Smooth muscle cell (in vitro differentiated cells): ENCODE measurements around the gene CDCA5. TPM values are rescaled to one million over a fixed set of nuclear protein-coding genes. Genes with fewer than 3 reads are reported as not detected.

Source experiments
- DNase-seq: peaks from one replicate; lab custom pipeline; 2025; ENCODE audit not compliant: unreplicated experiment; lab: John Stamatoyannopoulos, UW
- H2AFZ ChIP-seq: fragments of 200-600 bp; sonication (generic); 2 replicates; pipeline ENCODE4 v1.6.0; 2016; ENCODE audit warnings: antibody characterized with exemption, low read depth, mild to moderate bottlenecking
- H3F3A ChIP-seq: fragments of 200-600 bp; sonication (generic); 2 replicates; pipeline ENCODE4 v1.6.0; 2017; ENCODE audit warnings: antibody characterized with exemption, low read depth
- H3K27ac ChIP-seq: fragments of 200-600 bp; sonication (generic); 2 replicates; pipeline ENCODE4 v1.5.1; 2016; ENCODE audit warnings: low read depth, mild to moderate bottlenecking
- H3K27me3 ChIP-seq: fragments of 200-600 bp; sonication (generic); 2 replicates; pipeline ENCODE4 v1.6.1; 2016; ENCODE audit warnings: low read depth, mild to moderate bottlenecking
- H3K36me3 ChIP-seq: fragments of 200-600 bp; sonication (generic); 2 replicates; pipeline ENCODE4 v1.5.1; 2016; ENCODE audit warnings: low read depth
- H3K4me1 ChIP-seq: fragments of 200-600 bp; sonication (generic); 2 replicates; pipeline ENCODE4 v1.5.1; 2016; ENCODE audit warnings: low read depth
- H3K4me2 ChIP-seq: fragments of 200-600 bp; sonication (generic); 2 replicates; pipeline ENCODE4 v1.6.0; 2016; ENCODE audit warnings: mild to moderate bottlenecking
- H3K4me3 ChIP-seq: fragments of 200-600 bp; sonication (generic); 2 replicates; pipeline ENCODE4 v1.5.1; 2016; ENCODE audit warnings: mild to moderate bottlenecking
- H3K79me2 ChIP-seq: fragments of 200-600 bp; sonication (generic); 2 replicates; pipeline ENCODE4 v1.6.0; 2016; ENCODE audit warnings: low read depth, mild to moderate bottlenecking
- H3K9ac ChIP-seq: fragments of 200-600 bp; sonication (generic); 2 replicates; pipeline ENCODE4 v1.6.0; 2016; ENCODE audit warnings: low read depth
- H3K9me3 ChIP-seq: fragments of 200-600 bp; sonication (generic); replicated peaks from 2 replicates; pipeline ENCODE4 v1.5.1; 2016; ENCODE audit warnings: low read depth
- H4K20me1 ChIP-seq: fragments of 200-600 bp; sonication (generic); 2 replicates; pipeline ENCODE4 v1.6.0; 2016; ENCODE audit warnings: low read depth
- CTCF ChIP-seq: fragments of 200-600 bp; sonication (generic); IDR thresholded peaks from 2 replicates; pipeline ENCODE4 v1.5.1; 2017; ENCODE audit warnings: borderline replicate concordance, mild to moderate bottlenecking, antibody characterized with exemption; ENCODE audit not compliant: insufficient read depth, poor library complexity, severe bottlenecking
- WGBS: methylation state at CpG from one replicate; pipeline ENCODE4 v1.1.7; 2016; ENCODE audit warnings: low lambda C conversion rate; 5-methylcytosine and 5-hydroxymethylcytosine counted together
- polyA plus RNA-seq: library from polyadenylated mRNA; unstranded; fragments of >200 nt; fragmentation: Nextera tagmentation; extraction: Ambion mirVana; gene quantifications from 2 replicates; pipeline ENCODE4 v1.2.1, GENCODE V29; 2016
- total RNA-seq: library from RNA; depleted of rRNA; stranded (reverse); fragments of >200 nt; gene quantifications from 2 replicates; pipeline ENCODE4 v1.2.3, GENCODE V29; 2014

CDCA5 gene
- total and polyA plus RNA-seq, 2 experiments from 2014 or later: 8.0 to 11.2 TPM

DNA sequence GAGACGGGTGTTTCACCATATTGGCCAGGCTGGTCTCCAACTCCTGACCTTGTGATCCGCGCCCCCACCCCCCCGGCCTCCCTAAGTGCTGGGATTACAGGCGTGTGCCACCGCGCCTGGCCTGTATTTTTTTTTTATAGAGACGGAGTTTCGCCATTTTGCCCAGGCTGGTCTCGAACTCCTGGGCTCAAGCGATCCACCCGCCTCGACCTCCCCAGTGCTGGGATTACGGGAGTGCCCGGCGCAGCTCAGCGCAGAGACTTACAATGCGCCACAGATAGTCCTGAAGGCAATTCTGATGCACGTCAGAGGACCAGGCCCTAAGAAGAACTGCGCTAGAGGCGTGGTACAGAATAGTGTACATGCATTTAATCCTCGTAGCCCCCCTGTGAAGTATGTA is 11.6 kb upstream of the CDCA5 start:
- Histone ChIP-seq H3K9me3 (no peaks in the 10 kb centered on the region), H2AFZ (no peak overlapping the region), H3K4me2 (no peak overlapping the region), H3K27me3 (no peaks in the 10 kb centered on the region), H4K20me1 (peaks cover 4% of the 10 kb centered on the region), H3F3A (no peaks in the 10 kb centered on the region), H3K4me1 (peaks cover 5% of the 10 kb centered on the region), H3K36me3 (no peaks in the 10 kb centered on the region), H3K79me2 (peaks cover 16% of the 10 kb centered on the region), H3K4me3 (no peak overlapping the region), H3K27ac (no peak overlapping the region), H3K9ac (no peak overlapping the region)
- WGBS: 94% methylated on average over 22 of the region's 22 CpGs
- TF ChIP-seq CTCF: no peak
- DNase-seq: no peak

DNA sequence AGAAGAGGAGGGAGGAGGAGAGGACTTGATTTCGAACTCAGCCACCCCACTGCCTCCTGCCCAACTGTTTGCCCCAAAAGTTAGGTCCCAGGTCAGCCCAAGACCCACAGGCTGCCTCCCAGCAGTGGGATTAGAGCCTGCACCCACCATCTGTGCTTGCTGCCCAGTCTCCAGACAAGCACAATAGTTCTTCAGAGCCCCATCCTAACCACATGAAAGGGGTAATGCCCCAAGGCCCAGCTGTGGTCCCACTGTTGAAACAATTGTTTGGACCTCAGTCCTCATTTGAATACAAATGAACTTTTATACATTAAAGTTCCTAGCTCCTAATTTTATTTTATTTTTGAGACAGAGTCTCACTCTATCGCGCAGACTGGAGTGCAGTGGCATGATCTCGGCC is 6.8 kb upstream of the CDCA5 start:
- Histone ChIP-seq H3K4me3 (no peak overlapping the region), H3K27ac (no peak overlapping the region), H3K9me3 (no peaks in the 10 kb centered on the region), H3K36me3 (no peaks in the 10 kb centered on the region), H3K9ac (no peak overlapping the region), H3K79me2 (peaks cover under 1% of the 10 kb centered on the region), H4K20me1 (no peaks in the 10 kb centered on the region), H3K4me1 (no peaks in the 10 kb centered on the region), H2AFZ (no peak overlapping the region), H3K4me2 (no peak overlapping the region), H3F3A (no peaks in the 10 kb centered on the region), H3K27me3 (no peaks in the 10 kb centered on the region)
- DNase-seq: no peak
- TF ChIP-seq CTCF: no peak
- WGBS: 96% methylated on average over 4 of the region's 4 CpGs

DNA sequence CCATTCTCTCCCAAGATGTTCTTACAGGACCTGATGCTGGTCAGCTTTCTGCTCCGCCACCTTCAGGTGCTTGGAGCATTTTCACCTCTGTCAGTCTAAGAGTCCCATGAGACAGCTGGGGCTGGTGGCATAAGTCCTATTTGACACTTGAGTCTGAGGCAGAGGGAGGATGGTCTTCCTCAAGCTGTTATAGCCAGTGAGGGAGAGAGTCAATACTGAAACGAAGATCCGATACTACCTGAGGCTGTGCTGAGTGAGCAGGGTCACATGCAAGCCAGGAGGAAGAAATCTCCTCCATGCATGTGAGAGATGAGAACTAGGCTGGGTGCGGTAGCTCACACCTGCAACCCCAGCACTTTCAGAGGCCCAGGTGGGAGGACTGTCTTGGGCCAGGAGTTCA is 5.8 kb upstream of the CDCA5 start:
- Histone ChIP-seq H3K4me3 (no peak overlapping the region), H3F3A (no peaks in the 10 kb centered on the region), H3K27ac (no peak overlapping the region), H3K4me1 (peaks cover 3% of the 10 kb centered on the region), H3K27me3 (no peaks in the 10 kb centered on the region), H3K9me3 (no peaks in the 10 kb centered on the region), H2AFZ (no peak overlapping the region), H3K9ac (no peak overlapping the region), H3K36me3 (no peaks in the 10 kb centered on the region), H3K79me2 (peaks cover 10% of the 10 kb centered on the region), H3K4me2 (no peak overlapping the region), H4K20me1 (no peaks in the 10 kb centered on the region)
- TF ChIP-seq CTCF: no peak
- 97% methylated on average over 4 of the region's 4 CpGs for WGBS
- no peak for DNase-seq

GRCh38 chr11:65087827-65088226 is 4.0 kb upstream of the CDCA5 start:
- no peaks in the 10 kb centered on the region for H3K9me3 ChIP-seq
- peaks cover 7% of the 10 kb centered on the region for H3K4me1 ChIP-seq
- peaks cover 20% of the 10 kb centered on the region for H3K79me2 ChIP-seq
- H3F3A ChIP-seq: no peaks in the 10 kb centered on the region
- no peaks in the 10 kb centered on the region for H4K20me1 ChIP-seq
- H3K27ac ChIP-seq: no peak overlapping the region
- no peak overlapping the region for H3K4me2 ChIP-seq
- no peak for DNase-seq
- H3K9ac ChIP-seq: no peak overlapping the region
- no peak overlapping the region for H3K4me3 ChIP-seq
- H2AFZ ChIP-seq: no peak overlapping the region
- 98% methylated on average over 15 of the region's 15 CpGs for WGBS
- no peak for TF ChIP-seq CTCF
- H3K36me3 ChIP-seq: no peaks in the 10 kb centered on the region
- H3K27me3 ChIP-seq: no peaks in the 10 kb centered on the region
